ENCODE data around the gene ASCL4. TPM values are rescaled to one million over a fixed set of nuclear protein-coding genes. Genes with fewer than 3 reads are reported as not detected.

The ASCL4 gene
- total and polyA plus RNA-seq, 2 of the 8 experiments (the other 6 are each of a cell fraction or from before 2014, with no cell fraction given): not detected

GRCh38 chr12:107767466-107767865 lies 7.0 kb upstream of the ASCL4 start:
- Histone ChIP-seq H3K4me3 (ENCODE audit: extremely low read depth in 1 of 4, insufficient read depth in 2 of 4, low read depth in 3 of 4, low read length in 4 of 4) (no peak overlapping the region), H3K9ac (replicated peaks in 1 of 4; ENCODE audit: extremely low read depth in 1 of 4, low read depth in 3 of 4, low read length in 3 of 4) (no peak overlapping the region), H2AK5ac (ENCODE audit: low read depth, low read length) (no peak overlapping the region), H3K4me1 (replicated peaks in 1 of 4; ENCODE audit: control insufficient read depth in 3 of 4, insufficient read depth in 4 of 4, low read length in 3 of 4) (no peaks in the 10 kb centered on the region), H2BK20ac (ENCODE audit: low read length) (no peak overlapping the region), H2BK12ac (ENCODE audit: low read depth, low read length) (no peak overlapping the region), H3K36me3 (ENCODE audit: control insufficient read depth in 2 of 4, insufficient read depth in 4 of 4, low read length in 3 of 4) (no peaks in the 10 kb centered on the region), H3K9me3 (ENCODE audit: insufficient read depth in 2 of 2, low read depth in 1 of 2, low read length in 1 of 2) (no peaks in the 10 kb centered on the region), H3K23me2 (ENCODE audit: low read depth, low read length) (no peaks in the 10 kb centered on the region), H3K79me1 (ENCODE audit: low read depth, low read length) (no peaks in the 10 kb centered on the region), H3K27ac (ENCODE audit: low read depth, low read length) (no peak overlapping the region), H3K23ac (ENCODE audit: insufficient read length) (no peak overlapping the region), H3K14ac (ENCODE audit: insufficient read length) (no peak overlapping the region), H4K91ac (replicated peaks; ENCODE audit: insufficient read length, low read length) (no peak overlapping the region), H2BK15ac (ENCODE audit: low read length) (no peak overlapping the region), H3K4ac (replicated peaks; ENCODE audit: insufficient read length, low read depth, low read length) (no peak overlapping the region), H4K20me1 (replicated peaks in 1 of 2; ENCODE audit: control insufficient read depth in 1 of 2, insufficient read depth in 2 of 2, low read length in 2 of 2) (no peaks in the 10 kb centered on the region), H3K27me3 (replicated peaks in 1 of 4; ENCODE audit: control insufficient read depth in 3 of 4, extremely low read depth in 1 of 4, insufficient read depth in 3 of 4, low read length in 3 of 4) (no peaks in the 10 kb centered on the region), H4K8ac (ENCODE audit: extremely low read depth, insufficient read depth, low read length) (no peak overlapping the region), H2BK5ac (ENCODE audit: low read depth, low read length) (no peak overlapping the region), H2BK120ac (replicated peaks; ENCODE audit: low read depth, low read length) (no peak overlapping the region), H3K56ac (replicated peaks; ENCODE audit: insufficient read length, low read depth, low read length) (no peak overlapping the region), H4K5ac (ENCODE audit: insufficient read length, low read depth, low read length) (no peak overlapping the region), H3K18ac (ENCODE audit: extremely low read depth, low read length) (no peak overlapping the region), H3K4me2 (ENCODE audit: insufficient read depth in 1 of 2, low read depth in 2 of 2, low read length in 2 of 2) (no peak overlapping the region), H3K79me2 (ENCODE audit: control insufficient read depth in 1 of 2, insufficient read depth in 2 of 2, low read length in 2 of 2) (no peaks in the 10 kb centered on the region), H2AFZ (ENCODE audit: low read length) (no peak overlapping the region)
- DNase-seq (ENCODE audit: low read depth in 1 of 2, low spot score in 2 of 2): no peak
- whole genome bisulfite sequencing, 2 experiments (ENCODE audit: extremely low coverage in 1 of 2, insufficient coverage in 1 of 2, insufficient read length in 1 of 2, insufficient replicate concordance in 2 of 2, low coverage in 1 of 2, low lambda C conversion rate in 2 of 2, missing lambda C conversion rate in 1 of 2): 93% methylated on average over 5 of the region's 5 CpGs; no CpG with 5 or more reads in 1 of the 2 experiments
- no peak for FAIRE-seq
- POLR2A ChIA-PET (ENCODE audit: partially characterized antibody): no interaction called here
- CTCF ChIA-PET (ENCODE audit: partially characterized antibody): interaction anchor here (0.6 to 2.8 kb wide), 3 partner anchors 117 to 412 kb away, joined by 3 to 12 read pairs (median 3); no protein-coding TSS in a partner anchor
- TF ChIP-seq CHD2 (IDR thresholded peaks at IDR 0.05; ENCODE audit: low read length) (no peak), JUND (IDR thresholded peaks at IDR 0.05; ENCODE audit: low read length) (no peak), RBBP5 (IDR thresholded peaks at IDR 0.05; ENCODE audit: borderline replicate concordance, low read depth, low read length) (no peak), ATF2 (IDR thresholded peaks at IDR 0.05; ENCODE audit: low read length) (no peak), ATF3 (IDR thresholded peaks at IDR 0.05; ENCODE audit: insufficient read depth, low read depth, low read length) (no peak), SRF (IDR thresholded peaks at IDR 0.05; ENCODE audit: low read depth, low read length) (no peak), CREB1 (IDR thresholded peaks at IDR 0.05) (no peak), CBX5 (IDR thresholded peaks at IDR 0.05; ENCODE audit: low read depth, low read length) (no peak), POLR2A (IDR thresholded peaks at IDR 0.05; ENCODE audit: control extremely low read depth in 1 of 2, low read depth in 2 of 2, low read length in 2 of 2) (no peak), CTCF (IDR thresholded peaks at IDR 0.05; ENCODE audit: control extremely low read depth in 1 of 3, insufficient read depth in 1 of 3, low read depth in 1 of 3, low read length in 3 of 3) (no peak)

Measured in H1 (cell line).